Lower lobe of right lung (tissue), 2 donors: ENCODE results near the gene GPC3. TPM values are rescaled to one million over a fixed set of nuclear protein-coding genes. Genes with fewer than 3 reads are reported as not detected.
"Not testable (repeated sequence)": the region's sequence is repeated elsewhere in the genome, so short reads cannot be mapped to it uniquely, and the experiment has no call there.

Experiments used
- ATAC-seq, 2 donors: fragments of 200-7000 bp; cut with Tn5 transposase; one replicate each; pipeline ENCODE4 v1.9.1; 2020 to 2022; ENCODE audit warnings: mild to moderate bottlenecking in 2 of 2, moderate library complexity in 2 of 2
- DNase-seq: peaks from one replicate; pipeline ENCODE4 v3.0.0-alpha.2; 2020
- H3K27ac ChIP-seq: fragments of 200-600 bp; one replicate; pipeline ENCODE4 v1.8.0; 2022
- H3K27me3 ChIP-seq: fragments of 200-600 bp; one replicate; pipeline ENCODE4 v1.8.0; 2022; ENCODE audit warnings: low read depth
- H3K36me3 ChIP-seq: fragments of 200-600 bp; one replicate; pipeline ENCODE4 v1.8.0; 2022; ENCODE audit warnings: mild to moderate bottlenecking
- H3K4me1 ChIP-seq: fragments of 200-600 bp; one replicate; pipeline ENCODE4 v1.8.0; 2022
- H3K4me3 ChIP-seq: fragments of 200-600 bp; one replicate; pipeline ENCODE4 v1.8.0; 2022; ENCODE audit warnings: mild to moderate bottlenecking
- H3K9me3 ChIP-seq: fragments of 200-600 bp; one replicate; pipeline ENCODE4 v1.8.0; 2022
- intact Hi-C: fragments of 100-400 bp; cut with DNase I; formaldehyde crosslinking; loops from one replicate; pipeline ENCODE4 v1.11.0; 2022
- total RNA-seq: library from RNA; stranded (reverse); fragmentation: NEBNext Ultra II Directional; extraction: Animal tissue kit (Norgen Biotek cat#: 25700); gene quantifications from one replicate; pipeline ENCODE4 v1.2.1, GENCODE V29; 2021
- TF ChIP-seq, protein P1 (sequence below): fragments of 200-600 bp; IDR thresholded peaks from one replicate; pipeline ENCODE4 v1.8.0; 2022; ENCODE audit warnings: antibody characterized with exemption, mild to moderate bottlenecking
- donor health status: DM: no; HTN: yes; CAD: no; lungs with severe emphysema.

Gene GPC3
- total RNA-seq, 1 donor from 2014 or later, result 50.2 TPM

DNA sequence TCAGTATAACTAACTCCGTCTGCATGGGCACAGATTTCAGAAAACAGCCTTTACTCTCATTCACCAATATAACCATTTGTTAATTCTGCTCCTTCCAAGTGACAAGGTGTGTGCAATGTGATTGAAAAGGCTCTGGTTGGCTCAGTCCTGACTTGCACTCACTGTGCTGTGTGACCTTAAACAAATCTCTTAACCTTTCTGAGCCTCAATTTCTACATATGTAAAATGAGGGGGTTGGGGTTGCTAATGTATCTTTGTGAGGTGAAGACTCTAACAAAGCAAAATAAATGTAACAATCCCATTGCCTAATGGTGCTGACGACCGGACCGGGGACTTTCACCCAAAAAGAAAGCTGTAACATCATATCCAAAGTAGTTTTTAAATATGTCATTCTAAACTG lies 457.6 kb downstream of the GPC3 start:
- Histone ChIP-seq H3K27me3 (no peaks in the 10 kb centered on the region), H3K36me3 (no peaks in the 10 kb centered on the region), H3K4me3 (no peak overlapping the region), H3K9me3 (no peaks in the 10 kb centered on the region), H3K27ac (no peak overlapping the region), H3K4me1 (no peaks in the 10 kb centered on the region)
- TF ChIP-seq, protein P1, sequence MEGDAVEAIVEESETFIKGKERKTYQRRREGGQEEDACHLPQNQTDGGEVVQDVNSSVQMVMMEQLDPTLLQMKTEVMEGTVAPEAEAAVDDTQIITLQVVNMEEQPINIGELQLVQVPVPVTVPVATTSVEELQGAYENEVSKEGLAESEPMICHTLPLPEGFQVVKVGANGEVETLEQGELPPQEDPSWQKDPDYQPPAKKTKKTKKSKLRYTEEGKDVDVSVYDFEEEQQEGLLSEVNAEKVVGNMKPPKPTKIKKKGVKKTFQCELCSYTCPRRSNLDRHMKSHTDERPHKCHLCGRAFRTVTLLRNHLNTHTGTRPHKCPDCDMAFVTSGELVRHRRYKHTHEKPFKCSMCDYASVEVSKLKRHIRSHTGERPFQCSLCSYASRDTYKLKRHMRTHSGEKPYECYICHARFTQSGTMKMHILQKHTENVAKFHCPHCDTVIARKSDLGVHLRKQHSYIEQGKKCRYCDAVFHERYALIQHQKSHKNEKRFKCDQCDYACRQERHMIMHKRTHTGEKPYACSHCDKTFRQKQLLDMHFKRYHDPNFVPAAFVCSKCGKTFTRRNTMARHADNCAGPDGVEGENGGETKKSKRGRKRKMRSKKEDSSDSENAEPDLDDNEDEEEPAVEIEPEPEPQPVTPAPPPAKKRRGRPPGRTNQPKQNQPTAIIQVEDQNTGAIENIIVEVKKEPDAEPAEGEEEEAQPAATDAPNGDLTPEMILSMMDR, result no peak
- intact Hi-C loops, result no loop called here
- DNase-seq (no peak), ATAC-seq (no peak)

DNA sequence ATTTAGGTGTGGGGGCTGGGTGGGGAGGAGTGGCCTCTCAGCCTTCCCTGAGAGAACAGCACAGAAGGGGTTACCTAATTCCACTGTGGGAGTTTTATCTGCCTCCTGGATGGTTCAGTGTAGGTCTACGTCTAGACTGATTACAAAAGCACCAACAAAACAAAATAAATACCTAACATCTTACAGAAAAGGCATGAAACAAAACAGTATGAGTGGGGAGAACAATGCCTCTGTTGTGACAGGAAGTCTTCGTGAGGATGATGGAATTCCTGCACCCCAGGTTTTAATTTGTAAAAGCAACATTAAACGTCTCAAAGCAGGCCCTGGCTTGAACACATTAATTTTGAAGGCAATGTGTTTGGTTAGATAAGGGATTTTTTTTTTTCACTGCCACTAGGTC lies 458.0 kb downstream of the GPC3 start:
- Histone ChIP-seq H3K9me3 (no peaks in the 10 kb centered on the region), H3K27me3 (no peaks in the 10 kb centered on the region), H3K4me1 (no peaks in the 10 kb centered on the region), H3K27ac (no peak overlapping the region), H3K4me3 (no peak overlapping the region), H3K36me3 (no peaks in the 10 kb centered on the region)
- DNase-seq (no peak), ATAC-seq (no peak)
- TF ChIP-seq, protein P1, result no peak
- intact Hi-C loops, result no loop called here

DNA sequence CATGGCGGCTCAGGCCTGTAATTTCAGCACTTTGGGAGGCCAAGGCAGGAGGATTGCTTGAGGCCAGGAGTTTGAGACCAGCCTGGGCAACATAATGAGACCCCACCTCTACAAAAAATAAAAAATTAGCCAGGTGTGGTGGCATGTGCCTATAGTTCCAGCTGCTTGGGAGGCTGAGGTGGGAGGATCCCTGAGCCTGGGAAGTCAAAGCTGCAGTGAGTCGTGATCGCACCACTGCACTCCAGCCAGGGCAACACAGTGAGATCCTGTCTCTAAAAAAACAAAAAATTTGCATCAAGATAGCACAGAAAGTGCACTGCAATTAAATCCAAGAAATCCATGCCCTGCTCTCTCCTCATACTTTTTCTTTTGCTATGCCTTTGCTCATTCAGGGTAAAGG lies 458.6 kb downstream of the GPC3 start:
- ATAC-seq, H3K4me3 ChIP-seq, H3K27me3 ChIP-seq, DNase-seq, intact Hi-C loops, H3K4me1 ChIP-seq, H3K36me3 ChIP-seq, H3K27ac ChIP-seq, H3K9me3 ChIP-seq: not testable (repeated sequence)

DNA sequence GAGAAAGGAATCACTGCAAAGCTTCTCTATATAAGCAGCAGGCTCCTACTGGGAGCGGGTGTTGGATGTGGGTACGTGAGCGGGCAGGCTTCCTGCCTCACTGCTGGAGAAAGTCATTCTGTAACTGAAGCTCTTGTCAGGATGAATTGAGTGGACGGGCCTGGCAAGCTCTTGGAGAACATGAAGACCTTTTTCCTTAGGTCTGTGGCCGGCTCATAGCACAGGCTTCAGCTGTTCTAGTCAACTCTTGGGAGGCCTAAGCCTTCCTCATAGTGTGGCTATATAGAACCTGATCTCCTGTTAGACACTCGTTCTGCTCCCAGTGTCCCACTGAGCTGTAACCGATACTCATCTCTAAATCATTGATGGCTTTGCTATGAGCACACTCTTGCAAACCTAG lies 461.9 kb downstream of the GPC3 start:
- intact Hi-C loops, result no loop called here
- H3K36me3 ChIP-seq, result no peaks in the 10 kb centered on the region
- no peaks in the 10 kb centered on the region for H3K4me1 ChIP-seq
- DNase-seq (no peak), ATAC-seq (no peak)
- no peak overlapping the region for H3K27ac ChIP-seq
- no peaks in the 10 kb centered on the region for H3K9me3 ChIP-seq
- H3K4me3 ChIP-seq, result no peak overlapping the region
- no peaks in the 10 kb centered on the region for H3K27me3 ChIP-seq
- TF ChIP-seq, protein P1, result no peak

DNA sequence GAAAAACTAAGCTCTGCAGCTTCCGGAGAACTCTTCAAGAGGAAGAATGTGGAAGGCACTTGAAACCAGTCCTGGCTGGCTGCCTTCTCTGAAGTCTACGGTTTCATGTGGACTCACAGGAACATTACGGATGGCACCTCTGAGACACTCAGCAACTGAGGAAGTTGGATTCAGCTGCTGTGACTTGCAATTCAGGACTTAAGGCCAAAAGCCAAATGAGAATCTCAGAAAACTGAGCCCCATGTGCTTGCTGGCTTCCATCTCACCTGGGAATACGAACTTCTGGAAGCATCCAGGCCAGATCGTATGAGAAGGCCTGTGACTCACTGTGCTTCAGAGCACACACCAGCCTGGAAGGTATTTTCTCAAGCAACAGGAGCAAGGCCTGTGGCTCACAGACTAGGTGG lies 462.3 kb downstream of the GPC3 start:
- DNase-seq (peak; percentile 56), ATAC-seq (peak; percentile 59 to 82)
- intact Hi-C loops, result no loop called here
- Histone ChIP-seq H3K36me3 (no peaks in the 10 kb centered on the region), H3K9me3 (no peaks in the 10 kb centered on the region), H3K4me3 (no peak overlapping the region), H3K27me3 (no peaks in the 10 kb centered on the region), H3K4me1 (no peaks in the 10 kb centered on the region), H3K27ac (no peak overlapping the region)
- TF ChIP-seq, protein P1, result no peak

DNA sequence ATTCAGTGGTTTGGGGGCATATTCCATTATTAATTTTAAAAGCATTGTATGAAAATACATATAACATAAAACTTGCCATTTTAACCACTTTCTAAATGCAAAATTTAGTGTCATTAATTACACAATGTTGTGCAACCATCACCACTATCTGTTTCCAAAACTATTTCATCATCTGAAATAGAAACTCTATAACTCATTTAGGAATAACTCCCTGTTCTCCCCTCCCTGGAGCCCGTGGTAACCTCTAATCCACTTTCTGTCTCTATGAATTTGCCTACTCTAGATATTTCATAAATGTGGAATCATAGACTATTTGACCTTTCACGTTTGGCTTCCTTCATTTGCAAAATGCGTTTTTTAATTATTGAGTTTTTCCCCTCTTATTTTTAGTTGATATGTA lies 468.7 kb downstream of the GPC3 start:
- no peak for ATAC-seq
- Histone ChIP-seq H3K4me1 (no peaks in the 10 kb centered on the region), H3K27ac (no peak overlapping the region), H3K27me3 (no peaks in the 10 kb centered on the region), H3K36me3 (no peaks in the 10 kb centered on the region), H3K4me3 (no peak overlapping the region), H3K9me3 (no peaks in the 10 kb centered on the region)
- TF ChIP-seq, protein P1, result no peak
- no peak for DNase-seq
- intact Hi-C loops, result no loop called here
